MM.1S (cell line): ENCODE results near the gene MIOX.

Experiments used
- DNase-seq: peaks from one replicate; pipeline ENCODE4 v3.0.0-alpha.2; 2015
- H2AFZ ChIP-seq: fragments of 300-600 bp; sonication (generic); 2 replicates; pipeline ENCODE4 v1.6.0; 2016; ENCODE audit warnings: antibody characterized with exemption, low read length
- H3F3A ChIP-seq: fragments of 300-600 bp; sonication (generic); 2 replicates; pipeline ENCODE4 v1.6.1; 2016; ENCODE audit warnings: mild to moderate bottlenecking, antibody characterized with exemption, low read length, moderate library complexity, mixed read lengths; ENCODE audit not compliant: insufficient read depth
- H3K27ac ChIP-seq: fragments of 300-600 bp; sonication (generic); 2 replicates; pipeline ENCODE4 v1.5.1; 2016; ENCODE audit warnings: mild to moderate bottlenecking, low read length
- H3K27me3 ChIP-seq: fragments of 300-600 bp; sonication (generic); replicated peaks from 2 replicates; pipeline ENCODE4 v1.6.0; 2016; ENCODE audit warnings: low read length; ENCODE audit not compliant: insufficient read depth
- H3K36me3 ChIP-seq: fragments of 300-600 bp; sonication (generic); replicated peaks from 2 replicates; pipeline ENCODE4 v1.6.1; 2016; ENCODE audit warnings: mild to moderate bottlenecking, low read length, mixed read lengths; ENCODE audit not compliant: insufficient read depth
- H3K4me1 ChIP-seq: fragments of 300-600 bp; sonication (generic); 2 replicates; pipeline ENCODE4 v1.6.1; 2016; ENCODE audit warnings: low read length, mixed read lengths
- H3K4me2 ChIP-seq: fragments of 300-600 bp; sonication (generic); 2 replicates; pipeline ENCODE4 v1.6.0; 2016; ENCODE audit warnings: low read depth, low read length
- H3K4me3 ChIP-seq: fragments of 300-600 bp; sonication (generic); 2 replicates; pipeline ENCODE4 v1.5.1; 2016; ENCODE audit warnings: low read length, mixed read lengths
- H3K79me2 ChIP-seq: fragments of 300-600 bp; sonication (generic); 2 replicates; pipeline ENCODE4 v1.6.1; 2016; ENCODE audit warnings: mixed run types, low read length, mixed read lengths
- H3K9ac ChIP-seq: fragments of 300-600 bp; sonication (generic); 2 replicates; pipeline ENCODE4 v1.6.1; 2016; ENCODE audit warnings: low read length, mixed read lengths
- H3K9me2 ChIP-seq: fragments of 300-600 bp; sonication (generic); replicated peaks from 2 replicates; pipeline ENCODE4 v1.6.1; 2016; ENCODE audit warnings: mild to moderate bottlenecking, low read length, mixed read lengths; ENCODE audit not compliant: insufficient read depth
- H3K9me3 ChIP-seq: fragments of 300-600 bp; sonication (generic); replicated peaks from 2 replicates; pipeline ENCODE4 v1.6.1; 2016; ENCODE audit warnings: mild to moderate bottlenecking, low read length, mixed read lengths; ENCODE audit not compliant: insufficient read depth
- H4K20me1 ChIP-seq: fragments of 300-600 bp; sonication (generic); 2 replicates; pipeline ENCODE4 v1.6.1; 2016; ENCODE audit warnings: mild to moderate bottlenecking, low read length, moderate library complexity, mixed read lengths; ENCODE audit not compliant: insufficient read depth
- EZH2 ChIP-seq: fragments of 300-600 bp; sonication (generic); optimal IDR thresholded peaks from 2 replicates; pipeline ENCODE3; 2017; ENCODE audit warnings: low read depth, mild to moderate bottlenecking, antibody characterized with exemption, low read length, mixed read lengths
- EZH2phosphoT487 ChIP-seq: fragments of 300-600 bp; sonication (generic); IDR thresholded peaks from 2 replicates; pipeline ENCODE4 v1.6.1; 2018; ENCODE audit warnings: antibody characterized with exemption, low read length
- TF ChIP-seq, protein P1 (sequence below): fragments of 300-600 bp; sonication (generic); IDR thresholded peaks from 2 replicates; pipeline ENCODE4 v1.5.1; 2016; ENCODE audit warnings: antibody characterized with exemption, low read length, mixed read lengths

The MIOX gene

DNA sequence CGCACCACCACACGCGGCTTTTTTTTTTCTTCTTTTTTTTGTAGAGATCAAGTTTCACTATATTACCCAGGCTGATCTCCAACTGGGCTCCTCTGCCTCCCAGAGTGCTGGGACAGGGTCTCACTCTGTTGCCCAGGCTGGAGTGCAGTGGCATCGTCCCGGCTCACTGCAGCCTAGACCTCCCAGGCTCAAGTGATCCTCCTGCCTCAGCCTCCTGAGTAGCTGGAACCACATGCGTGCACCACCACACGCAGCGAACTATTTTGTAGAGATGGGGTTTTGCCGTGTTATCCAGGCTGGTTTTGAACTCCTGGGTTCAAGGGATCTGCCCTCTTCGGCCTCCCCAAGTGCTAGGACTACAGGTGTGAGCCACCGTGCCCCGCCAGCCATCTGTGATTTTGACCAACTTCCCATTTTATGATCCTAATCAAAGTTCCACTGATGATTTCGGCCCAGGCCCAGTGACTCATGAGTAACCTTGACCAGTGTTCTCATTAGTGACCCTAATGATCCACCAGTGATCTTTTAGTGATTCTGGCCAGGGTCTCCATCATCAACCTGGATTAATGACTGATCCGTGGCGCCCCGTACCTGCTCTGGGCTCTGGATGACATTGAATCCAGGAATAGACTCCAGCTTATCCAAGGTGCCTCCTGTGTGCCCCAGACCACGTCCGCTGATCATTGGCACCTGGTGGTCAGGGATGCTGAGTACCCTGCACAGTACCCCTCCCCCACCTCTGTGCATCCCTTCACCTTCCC, 41.4 kb downstream of the MIOX start:
- DNase-seq: no peak
- no peaks in the 10 kb centered on the region for H3K9me2 ChIP-seq
- H3K4me1 ChIP-seq: peaks cover 29% of the 10 kb centered on the region
- no peaks in the 10 kb centered on the region for H3K9me3 ChIP-seq
- no peak for TF ChIP-seq EZH2phosphoT487
- TF ChIP-seq EZH2: no peak
- TF ChIP-seq, protein P1, sequence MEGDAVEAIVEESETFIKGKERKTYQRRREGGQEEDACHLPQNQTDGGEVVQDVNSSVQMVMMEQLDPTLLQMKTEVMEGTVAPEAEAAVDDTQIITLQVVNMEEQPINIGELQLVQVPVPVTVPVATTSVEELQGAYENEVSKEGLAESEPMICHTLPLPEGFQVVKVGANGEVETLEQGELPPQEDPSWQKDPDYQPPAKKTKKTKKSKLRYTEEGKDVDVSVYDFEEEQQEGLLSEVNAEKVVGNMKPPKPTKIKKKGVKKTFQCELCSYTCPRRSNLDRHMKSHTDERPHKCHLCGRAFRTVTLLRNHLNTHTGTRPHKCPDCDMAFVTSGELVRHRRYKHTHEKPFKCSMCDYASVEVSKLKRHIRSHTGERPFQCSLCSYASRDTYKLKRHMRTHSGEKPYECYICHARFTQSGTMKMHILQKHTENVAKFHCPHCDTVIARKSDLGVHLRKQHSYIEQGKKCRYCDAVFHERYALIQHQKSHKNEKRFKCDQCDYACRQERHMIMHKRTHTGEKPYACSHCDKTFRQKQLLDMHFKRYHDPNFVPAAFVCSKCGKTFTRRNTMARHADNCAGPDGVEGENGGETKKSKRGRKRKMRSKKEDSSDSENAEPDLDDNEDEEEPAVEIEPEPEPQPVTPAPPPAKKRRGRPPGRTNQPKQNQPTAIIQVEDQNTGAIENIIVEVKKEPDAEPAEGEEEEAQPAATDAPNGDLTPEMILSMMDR: no peak
- no peak overlapping the region for H3K9ac ChIP-seq
- peaks cover 9% of the 10 kb centered on the region; the same call in 1 of the 2 replicates for H3K27me3 ChIP-seq
- H3K27ac ChIP-seq: no peak overlapping the region
- no peak overlapping the region for H3K4me2 ChIP-seq
- no peak overlapping the region for H3K4me3 ChIP-seq
- H3K36me3 ChIP-seq: no peaks in the 10 kb centered on the region
- H3F3A ChIP-seq: peaks cover 30% of the 10 kb centered on the region
- no peaks in the 10 kb centered on the region for H4K20me1 ChIP-seq
- peaks cover 26% of the 10 kb centered on the region for H3K79me2 ChIP-seq
- H2AFZ ChIP-seq: no peak overlapping the region

- H3K79me2 ChIP-seq: peaks cover 18% of the 10 kb centered on the region
- TF ChIP-seq EZH2 (no peak), EZH2phosphoT487 (no peak)
- TF ChIP-seq, protein P1: no peak
- H3K27ac ChIP-seq: no peak overlapping the region
- H3K27me3 ChIP-seq: peaks cover 9% of the 10 kb centered on the region; the same call in 1 of the 2 replicates
- no peaks in the 10 kb centered on the region for H3K36me3 ChIP-seq
- no peaks in the 10 kb centered on the region for H4K20me1 ChIP-seq
- H3K9me2 ChIP-seq: no peaks in the 10 kb centered on the region
- H3K4me3 ChIP-seq: no peak overlapping the region
- no peak for DNase-seq
- H2AFZ ChIP-seq: no peak overlapping the region
- H3F3A ChIP-seq: peaks cover 30% of the 10 kb centered on the region
- no peaks in the 10 kb centered on the region for H3K9me3 ChIP-seq
- H3K4me1 ChIP-seq: peaks cover 24% of the 10 kb centered on the region
- H3K9ac ChIP-seq: no peak overlapping the region
- H3K4me2 ChIP-seq: no peak overlapping the region
Observed at GRCh38 chr22:50528682-50529415, 42.2 kb downstream of the MIOX start.

- no peak overlapping the region; the same call in 1 of the 2 replicates for H3K4me3 ChIP-seq
- H3K79me2 ChIP-seq: peaks cover 12% of the 10 kb centered on the region
- TF ChIP-seq EZH2 (no peak), EZH2phosphoT487 (no peak)
- peaks cover 9% of the 10 kb centered on the region; the same call in 1 of the 2 replicates for H3K27me3 ChIP-seq
- peaks cover 24% of the 10 kb centered on the region for H3K4me1 ChIP-seq
- H3K27ac ChIP-seq: no peak overlapping the region
- H3F3A ChIP-seq: peaks cover 24% of the 10 kb centered on the region
- no peak overlapping the region for H2AFZ ChIP-seq
- H4K20me1 ChIP-seq: no peaks in the 10 kb centered on the region
- H3K9me3 ChIP-seq: no peaks in the 10 kb centered on the region
- no peaks in the 10 kb centered on the region for H3K9me2 ChIP-seq
- DNase-seq: no peak
- H3K9ac ChIP-seq: no peak overlapping the region
- H3K36me3 ChIP-seq: no peaks in the 10 kb centered on the region
- no peak overlapping the region; the same call in 1 of the 2 replicates for H3K4me2 ChIP-seq
Observed at GRCh38 chr22:50529416-50529896, 42.8 kb downstream of the MIOX start.
